A673 (cell line): ENCODE results near the gene GRIK1. TPM values are rescaled to one million over a fixed set of nuclear protein-coding genes. Genes with fewer than 3 reads are reported as not detected.

ENCODE experiments used
- BruUV-seq: library from RNA; stranded (reverse); fragments of 400-500 nt; replicated peaks from 2 replicates; lab custom pipeline; 2021; lab: Mats Ljungman, UMichigan
- CTCF ChIA-PET: fragments of 300-600 bp; sonication (Branson Sonifier 250); formaldehyde crosslinking; loops from one replicate; lab custom pipeline; 2022; ENCODE audit warnings: antibody characterized with exemption; lab: Charles Lee
- POLR2A ChIA-PET: fragments of 300-600 bp; sonication (Branson Sonifier 250); formaldehyde crosslinking; loops from one replicate; lab custom pipeline; 2022; ENCODE audit warnings: antibody characterized with exemption; ENCODE audit not compliant: low non-redundant PET; lab: Charles Lee
- DNase-seq: peaks from one replicate; pipeline ENCODE4 v3.0.0-alpha.2; 2015; ENCODE audit warnings: low spot score
- H3K27ac ChIP-seq: fragments of 200-600 bp; sonication (generic); 2 replicates; pipeline ENCODE4 v1.5.1; 2016; ENCODE audit warnings: mixed run types, low read depth, mild to moderate bottlenecking, mixed read lengths, antibody characterized with exemption, low read length; ENCODE audit not compliant: poor library complexity, severe bottlenecking
- H3K27me3 ChIP-seq: fragments of 200-600 bp; sonication (generic); replicated peaks from 2 replicates; pipeline ENCODE4 v1.6.1; 2017; ENCODE audit warnings: mixed run types, low read depth, mild to moderate bottlenecking, mixed read lengths, antibody characterized with exemption, low read length; ENCODE audit not compliant: insufficient read depth, poor library complexity
- H3K36me3 ChIP-seq: fragments of 200-600 bp; sonication (generic); 2 replicates; pipeline ENCODE4 v1.6.1; 2016; ENCODE audit warnings: mixed run types, mild to moderate bottlenecking, mixed read lengths, antibody characterized with exemption, low read length; ENCODE audit not compliant: insufficient read depth, poor library complexity, severe bottlenecking
- H3K4me1 ChIP-seq: fragments of 200-600 bp; sonication (generic); 2 replicates; pipeline ENCODE4 v1.6.1; 2017; ENCODE audit warnings: mixed run types, mild to moderate bottlenecking, mixed read lengths, antibody characterized with exemption, low read length; ENCODE audit not compliant: insufficient read depth, poor library complexity, severe bottlenecking
- H3K4me3 ChIP-seq: fragments of 200-600 bp; sonication (generic); 2 replicates; pipeline ENCODE4 v1.5.1; 2016; ENCODE audit warnings: low read depth, mixed run types, mild to moderate bottlenecking, mixed read lengths, low read length; ENCODE audit not compliant: poor library complexity, severe bottlenecking
- H3K9me3 ChIP-seq: fragments of 200-600 bp; sonication (generic); 2 replicates; pipeline ENCODE4 v1.6.1; 2016; ENCODE audit warnings: mixed run types, low read depth, mild to moderate bottlenecking, mixed read lengths, antibody characterized with exemption, low read length; ENCODE audit not compliant: poor library complexity, severe bottlenecking
- CTCF ChIP-seq: fragments of 300-800, 200-600 bp; sonication (generic); conservative IDR thresholded peaks from 2 replicates; pipeline ENCODE4 v1.5.1; 2017; ENCODE audit warnings: low read depth, mild to moderate bottlenecking, antibody characterized with exemption, low read length, moderate library complexity, mixed read lengths
- EZH2 ChIP-seq: fragments of 200-600 bp; sonication (generic); IDR thresholded peaks from 2 replicates; pipeline ENCODE4 v1.6.1; 2017; ENCODE audit warnings: borderline replicate concordance, low read depth, mild to moderate bottlenecking, mixed read lengths, antibody characterized with exemption, low read length; ENCODE audit not compliant: poor library complexity, severe bottlenecking
- intact Hi-C: fragments of 100-400 bp; cut with micrococcal nuclease; formaldehyde crosslinking; loops from one replicate; pipeline ENCODE4 v1.10.0; 2022; ENCODE audit not compliant: unreplicated experiment
- total RNA-seq: library from RNA; stranded (reverse); gene quantifications from 2 replicates; pipeline ENCODE4 v1.2.3, GENCODE V29; 2021

The GRIK1 gene
- total RNA-seq, 1 experiment from 2014 or later = 0.67 TPM

- intact Hi-C loops = no loop called here
- Histone ChIP-seq H3K9me3 (no peaks in the 10 kb centered on the region), H3K27ac (no peak overlapping the region), H3K27me3 (no peaks in the 10 kb centered on the region), H3K4me3 (no peak overlapping the region), H3K36me3 (no peaks in the 10 kb centered on the region), H3K4me1 (no peaks in the 10 kb centered on the region)
- POLR2A ChIA-PET = no interaction called here
- DNase-seq = no peak
- CTCF ChIA-PET = interaction anchor here (0.5 kb wide), 1 partner anchor 377 kb away, joined by 3 read pairs; no protein-coding TSS in a partner anchor
- TF ChIP-seq CTCF = no peak
- no peak for TF ChIP-seq EZH2
- no TSS peak for BruUV-seq
Measured at GRCh38 chr21:29851611-29852010, 88.2 kb downstream of the GRIK1 start.

GRCh38 chr21:29849735-29850176 lies 90.0 kb downstream of the GRIK1 start:
- intact Hi-C loops = loop anchor here (1.0 to 10.0 kb wide), 4 partner anchors 175 to 757 kb away; no protein-coding TSS in a partner anchor
- peak; percentile 86 for DNase-seq
- no peaks in the 10 kb centered on the region for H3K27me3 ChIP-seq
- no peaks in the 10 kb centered on the region for H3K9me3 ChIP-seq
- no peak overlapping the region for H3K27ac ChIP-seq
- H3K4me1 ChIP-seq = no peaks in the 10 kb centered on the region
- ChIA-PET CTCF (interaction anchor here (0.9 to 2.1 kb wide), 2 partner anchors 378 to 473 kb away, joined by 3 to 10 read pairs; no protein-coding TSS in a partner anchor), POLR2A (no interaction called here)
- no peak overlapping the region for H3K4me3 ChIP-seq
- no TSS peak for BruUV-seq
- TF ChIP-seq CTCF (peak; percentile 84), EZH2 (no peak)
- no peaks in the 10 kb centered on the region for H3K36me3 ChIP-seq

- no TSS peak for BruUV-seq
- Histone ChIP-seq H3K4me3 (no peak overlapping the region), H3K27me3 (no peaks in the 10 kb centered on the region), H3K9me3 (no peaks in the 10 kb centered on the region), H3K36me3 (no peaks in the 10 kb centered on the region), H3K27ac (no peak overlapping the region), H3K4me1 (no peaks in the 10 kb centered on the region)
- no peak for DNase-seq
- ChIA-PET CTCF (no interaction called here), POLR2A (no interaction called here)
- TF ChIP-seq CTCF (no peak), EZH2 (no peak)
- intact Hi-C loops = loop anchor here (10.0 kb wide), 1 partner anchor 169 kb away; no protein-coding TSS in a partner anchor
Measured at GRCh38 chr21:29843804-29844203, 96.0 kb downstream of the GRIK1 start.
